Upper lobe of right lung (tissue), 1 donor: ENCODE measurements around the gene NEU4. TPM values are rescaled to one million over a fixed set of nuclear protein-coding genes. Genes with fewer than 3 reads are reported as not detected.
A peak's percentile ranks its signal among the peaks of the same experiment; 100 is the strongest.

ENCODE experiments used
- ATAC-seq: fragments of 200-7000 bp; cut with Tn5 transposase; one replicate; pipeline ENCODE4 v1.9.1; 2020; ENCODE audit warnings: mild to moderate bottlenecking, moderate library complexity
- DNase-seq: peaks from one replicate; pipeline ENCODE4 v3.0.0-alpha.2; 2020
- H3K27ac ChIP-seq: fragments of 200-600 bp; one replicate; pipeline ENCODE4 v1.8.0; 2022
- H3K27me3 ChIP-seq: fragments of 200-600 bp; one replicate; pipeline ENCODE4 v1.8.0; 2022; ENCODE audit warnings: mild to moderate bottlenecking
- H3K36me3 ChIP-seq: fragments of 200-600 bp; one replicate; pipeline ENCODE4 v1.8.0; 2022
- H3K4me1 ChIP-seq: fragments of 200-600 bp; one replicate; pipeline ENCODE4 v1.8.0; 2022
- H3K4me3 ChIP-seq: fragments of 200-600 bp; one replicate; pipeline ENCODE4 v1.8.0; 2022; ENCODE audit warnings: mild to moderate bottlenecking
- H3K9me3 ChIP-seq: fragments of 200-600 bp; one replicate; pipeline ENCODE4 v1.8.0; 2022
- intact Hi-C: fragments of 100-400 bp; cut with DNase I; formaldehyde crosslinking; loops from one replicate; pipeline ENCODE4 v1.11.0; 2022
- total RNA-seq: library from RNA; stranded (reverse); fragmentation: NEBNext Ultra II Directional; extraction: Animal tissue kit (Norgen Biotek cat#: 25700); gene quantifications from one replicate; pipeline ENCODE4 v1.2.1, GENCODE V29; 2021
- TF ChIP-seq, protein P1 (sequence below): fragments of 200-600 bp; IDR thresholded peaks from one replicate; pipeline ENCODE4 v1.8.0; 2022; ENCODE audit warnings: antibody characterized with exemption
- donor health status: DM: no; HTN: yes; CAD: no; lungs with severe emphysema.

Gene NEU4
- total RNA-seq, 1 donor from 2014 or later, result 0.23 TPM

DNA sequence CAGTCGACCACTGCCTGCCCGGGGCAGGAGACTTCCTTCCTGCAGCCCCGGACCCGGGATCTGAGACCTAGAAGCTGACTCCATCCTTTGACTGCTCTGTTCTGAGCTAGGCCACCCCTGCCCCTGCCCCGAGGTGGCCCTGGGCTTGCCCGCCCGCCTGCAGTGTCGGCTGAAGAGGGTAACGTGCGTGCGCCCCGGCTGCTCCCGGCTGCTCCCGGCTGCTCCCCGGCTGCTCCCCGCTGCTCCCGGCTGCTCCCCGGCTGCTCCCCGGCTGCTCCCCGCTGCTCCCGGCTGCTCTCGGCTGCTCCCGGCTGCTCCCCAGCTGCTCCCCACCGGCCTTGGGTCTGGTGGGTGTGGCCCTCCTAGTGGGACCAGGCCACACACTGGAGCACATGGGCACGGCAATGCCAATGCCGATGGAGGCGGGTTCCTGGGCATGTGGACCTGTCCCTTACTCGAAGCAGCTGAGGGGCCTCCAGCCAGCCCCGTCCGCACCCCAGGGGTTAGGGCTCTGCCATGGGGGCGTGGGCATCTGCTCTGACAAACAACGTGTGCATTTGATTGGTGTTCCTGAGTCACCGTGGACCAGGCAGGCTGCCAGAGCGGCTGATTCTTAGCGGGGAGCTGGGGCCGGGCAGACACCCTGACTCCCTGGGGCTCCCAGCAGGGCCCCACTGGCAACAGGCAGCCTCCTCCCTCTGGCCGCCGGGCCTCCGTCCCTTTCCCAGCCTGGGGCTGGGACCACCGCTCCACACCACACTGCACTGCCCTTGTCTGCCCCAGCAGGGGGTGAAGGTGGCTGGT lies 34.4 kb upstream of the NEU4 start:
- no peak overlapping the region for H3K4me3 ChIP-seq
- H3K36me3 ChIP-seq, result no peaks in the 10 kb centered on the region
- intact Hi-C loops, result no loop called here
- DNase-seq (peak; percentile 60), ATAC-seq (no peak)
- peaks cover 10% of the 10 kb centered on the region for H3K27me3 ChIP-seq
- TF ChIP-seq, protein P1, sequence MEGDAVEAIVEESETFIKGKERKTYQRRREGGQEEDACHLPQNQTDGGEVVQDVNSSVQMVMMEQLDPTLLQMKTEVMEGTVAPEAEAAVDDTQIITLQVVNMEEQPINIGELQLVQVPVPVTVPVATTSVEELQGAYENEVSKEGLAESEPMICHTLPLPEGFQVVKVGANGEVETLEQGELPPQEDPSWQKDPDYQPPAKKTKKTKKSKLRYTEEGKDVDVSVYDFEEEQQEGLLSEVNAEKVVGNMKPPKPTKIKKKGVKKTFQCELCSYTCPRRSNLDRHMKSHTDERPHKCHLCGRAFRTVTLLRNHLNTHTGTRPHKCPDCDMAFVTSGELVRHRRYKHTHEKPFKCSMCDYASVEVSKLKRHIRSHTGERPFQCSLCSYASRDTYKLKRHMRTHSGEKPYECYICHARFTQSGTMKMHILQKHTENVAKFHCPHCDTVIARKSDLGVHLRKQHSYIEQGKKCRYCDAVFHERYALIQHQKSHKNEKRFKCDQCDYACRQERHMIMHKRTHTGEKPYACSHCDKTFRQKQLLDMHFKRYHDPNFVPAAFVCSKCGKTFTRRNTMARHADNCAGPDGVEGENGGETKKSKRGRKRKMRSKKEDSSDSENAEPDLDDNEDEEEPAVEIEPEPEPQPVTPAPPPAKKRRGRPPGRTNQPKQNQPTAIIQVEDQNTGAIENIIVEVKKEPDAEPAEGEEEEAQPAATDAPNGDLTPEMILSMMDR, result no peak
- no peak overlapping the region for H3K27ac ChIP-seq
- H3K4me1 ChIP-seq, result peaks cover 12% of the 10 kb centered on the region
- no peaks in the 10 kb centered on the region for H3K9me3 ChIP-seq

DNA sequence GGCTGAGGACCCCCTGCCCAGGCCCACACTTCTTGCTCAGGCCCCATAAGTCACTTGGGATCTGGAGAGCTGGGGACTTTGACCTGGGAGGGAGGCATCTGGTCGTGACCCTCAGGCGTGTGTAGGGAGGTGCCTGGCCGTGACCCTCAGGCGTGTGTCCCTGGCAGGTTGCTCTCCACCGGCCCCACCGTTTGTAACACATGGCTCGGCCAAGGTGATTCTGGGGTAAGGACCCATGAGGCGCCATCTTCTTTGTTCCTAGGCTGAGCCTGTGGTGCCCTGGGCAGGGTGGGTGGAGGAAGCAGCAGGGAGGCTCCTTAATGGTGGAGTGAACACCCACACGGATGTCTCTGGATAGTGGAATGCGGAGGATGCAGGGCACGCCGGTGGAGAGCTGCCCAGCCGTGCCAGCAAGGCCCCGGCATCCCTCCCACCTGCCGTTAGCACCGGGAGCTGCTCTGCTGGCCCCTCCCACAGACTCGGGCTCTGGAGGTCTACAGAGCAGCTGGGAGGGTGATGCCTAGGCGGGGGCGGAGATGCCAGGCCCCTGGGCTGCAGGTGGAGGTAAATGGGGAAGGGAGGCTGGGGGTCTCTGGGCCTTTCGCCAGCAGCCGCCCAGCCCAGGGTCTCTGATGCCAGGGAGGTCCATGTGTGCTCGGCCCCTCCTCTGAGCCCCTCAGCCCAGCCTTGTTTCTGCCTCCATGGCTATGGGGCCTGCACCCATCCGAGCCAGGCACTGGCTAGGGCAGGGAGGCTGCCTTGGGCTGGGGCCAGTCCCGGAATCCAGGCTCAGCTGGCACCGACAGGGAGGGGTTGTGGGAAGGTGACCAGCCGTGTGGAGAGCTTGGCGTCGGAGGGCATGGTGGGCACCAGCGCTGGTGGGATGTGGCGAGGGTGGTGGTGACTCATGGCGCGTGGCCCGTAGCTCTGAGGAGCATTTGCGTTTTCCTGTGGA lies 33.5 kb upstream of the NEU4 start:
- ATAC-seq, result no peak
- Histone ChIP-seq H3K9me3 (no peaks in the 10 kb centered on the region), H3K4me3 (no peak overlapping the region), H3K4me1 (peaks cover 12% of the 10 kb centered on the region), H3K27me3 (peaks cover 10% of the 10 kb centered on the region), H3K36me3 (no peaks in the 10 kb centered on the region), H3K27ac (no peak overlapping the region)
- TF ChIP-seq, protein P1, result no peak
- intact Hi-C loops, result no loop called here
- DNase-seq, result peak; percentile 58

DNA sequence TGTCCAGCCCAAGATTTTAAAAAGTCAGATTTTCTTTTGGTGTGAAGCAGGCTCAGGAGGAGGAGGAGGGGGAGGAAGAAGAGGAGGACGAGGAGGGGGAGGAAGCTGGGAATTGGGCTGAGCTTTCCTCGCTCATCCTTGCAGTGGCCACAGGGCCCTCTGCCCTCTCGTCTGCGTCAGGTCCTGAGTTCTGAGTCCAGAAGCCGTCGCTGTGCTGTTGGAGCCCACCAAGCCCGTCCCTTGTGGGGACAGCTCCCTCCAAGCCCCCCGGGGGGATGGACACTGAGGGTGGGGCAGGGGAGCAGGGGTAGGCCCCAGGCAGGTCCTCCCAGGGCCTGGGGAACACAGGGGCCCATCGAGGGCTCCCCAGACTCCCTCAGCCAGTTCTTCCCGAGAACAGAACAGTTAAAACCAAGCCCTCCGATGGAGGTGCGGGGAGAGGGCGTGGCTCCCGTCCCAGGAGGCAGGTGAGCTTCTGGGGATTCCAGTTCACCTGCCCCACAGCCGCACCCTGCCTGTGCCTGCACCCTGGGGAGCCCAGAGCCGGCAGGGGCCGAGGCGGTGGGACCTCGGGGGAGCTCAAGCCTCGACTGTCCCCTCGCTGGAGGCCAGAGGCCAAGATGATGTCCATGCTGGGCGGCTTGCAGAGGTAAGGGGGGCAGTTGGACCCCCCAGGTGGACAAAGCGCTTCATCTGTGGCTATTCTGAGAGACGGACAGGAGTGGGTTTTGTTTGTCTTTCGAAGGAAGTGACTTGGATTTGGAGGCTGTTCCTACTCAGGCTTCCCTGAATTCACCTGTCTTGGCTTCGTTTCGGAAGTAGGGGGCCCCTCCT lies 32.4 kb upstream of the NEU4 start, which contains the start of gene GAL3ST2:
TSS of gene GAL3ST2 (plus strand) at position 487 of the 834 bp plus-strand sequence. CDS start at position 621, 134 bp downstream.
- intact Hi-C loops, result no loop called here
- peak; percentile 42 for DNase-seq
- Histone ChIP-seq H3K4me3 (no peak within 1 kb of the TSS), H3K27ac (no peak within 1 kb of the TSS), H3K27me3 (peaks cover 10% of the 10 kb centered on the region), H3K4me1 (peaks cover 4% of the 10 kb centered on the region), H3K36me3 (no peaks in the 10 kb centered on the region), H3K9me3 (no peaks in the 10 kb centered on the region)
- TF ChIP-seq, protein P1, result no peak
- ATAC-seq, result no peak

DNA sequence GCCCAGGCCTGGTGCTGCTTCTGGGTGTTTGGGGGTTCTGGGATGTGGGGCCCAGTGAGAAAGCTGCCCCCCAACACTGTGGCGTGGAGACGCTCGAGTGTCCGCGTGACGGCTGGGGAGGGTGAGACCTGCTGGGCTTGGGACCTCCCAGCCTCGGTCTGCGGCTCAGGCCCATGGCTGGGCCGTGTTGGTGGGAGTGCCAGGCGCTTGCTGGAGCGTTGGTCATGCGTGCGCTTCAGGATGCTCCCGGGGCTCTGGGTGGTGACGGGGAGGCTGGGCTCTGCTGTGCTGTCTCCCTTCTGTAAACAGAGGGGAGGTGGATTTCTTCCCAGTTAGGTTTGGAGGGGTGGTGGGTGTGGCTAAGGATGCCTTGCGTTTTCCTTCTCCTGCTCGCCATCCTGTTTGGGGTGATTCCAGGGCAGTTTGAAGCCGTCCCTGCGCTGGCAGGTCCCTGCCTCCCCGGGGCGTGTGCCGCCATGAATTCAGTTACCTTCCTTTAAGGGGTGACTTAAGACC lies 31.8 kb upstream of the NEU4 start:
- peak; percentile 52 for DNase-seq
- TF ChIP-seq, protein P1, result no peak
- no peak overlapping the region for H3K4me3 ChIP-seq
- no peaks in the 10 kb centered on the region for H3K4me1 ChIP-seq
- ATAC-seq, result no peak
- peaks cover 10% of the 10 kb centered on the region for H3K27me3 ChIP-seq
- no peaks in the 10 kb centered on the region for H3K36me3 ChIP-seq
- intact Hi-C loops, result no loop called here
- H3K9me3 ChIP-seq, result no peaks in the 10 kb centered on the region
- H3K27ac ChIP-seq, result no peak overlapping the region
